Neural cell (in vitro differentiated cells): Measurements from ENCODE around the gene LPIN3. TPM values are rescaled to one million over a fixed set of nuclear protein-coding genes. Genes with fewer than 3 reads are reported as not detected.

ENCODE experiments used
- H2AFZ ChIP-seq: fragments of 200-600, 300-800 bp; sonication (generic), shearing (Covaris generic); 2 replicates; pipeline ENCODE4 v1.6.0; 2014; ENCODE audit warnings: low read depth, mild to moderate bottlenecking, antibody characterized with exemption, low read length, moderate library complexity
- H3F3A ChIP-seq: fragments of 200-600 bp; shearing (Covaris generic); 2 replicates; pipeline ENCODE4 v1.6.1; 2016; ENCODE audit warnings: mild to moderate bottlenecking, moderate library complexity, mixed read lengths, antibody characterized with exemption, low read length; ENCODE audit not compliant: insufficient read depth, poor library complexity, severe bottlenecking
- H3K27ac ChIP-seq: fragments of 200-600, 300-800 bp; sonication (generic), shearing (Covaris generic); 2 replicates; pipeline ENCODE4 v1.5.1; 2014; ENCODE audit warnings: mild to moderate bottlenecking, low read length, moderate library complexity
- H3K27me3 ChIP-seq: fragments of 300-800, 200-600 bp; sonication (generic), shearing (Covaris generic); 2 replicates; pipeline ENCODE4 v1.6.0; 2014; ENCODE audit warnings: mild to moderate bottlenecking, low read depth, low read length, moderate library complexity; ENCODE audit not compliant: insufficient read depth
- H3K36me3 ChIP-seq: fragments of 300-800, 200-600 bp; sonication (generic), shearing (Covaris generic); 2 replicates; pipeline ENCODE4 v1.5.1; 2014; ENCODE audit warnings: mild to moderate bottlenecking, antibody characterized with exemption, low read length, moderate library complexity; ENCODE audit not compliant: insufficient read depth
- H3K4me2 ChIP-seq: fragments of 300-800, 200-600 bp; sonication (generic), shearing (Covaris generic); 2 replicates; pipeline ENCODE4 v1.6.0; 2014; ENCODE audit warnings: mild to moderate bottlenecking, low read length
- H3K4me3 ChIP-seq: fragments of 300-800, 200-600 bp; sonication (generic), shearing (Covaris generic); 2 replicates; pipeline ENCODE4 v1.5.1; 2014; ENCODE audit warnings: mild to moderate bottlenecking, low read length, moderate library complexity
- H3K79me2 ChIP-seq: fragments of 200-600 bp; shearing (Covaris generic); replicated peaks from 2 replicates; pipeline ENCODE4 v1.6.0; 2014; ENCODE audit warnings: mild to moderate bottlenecking, low read length, moderate library complexity; ENCODE audit not compliant: insufficient read depth
- H3K9ac ChIP-seq: fragments of 300-800, 200-600 bp; sonication (generic), shearing (Covaris generic); 2 replicates; pipeline ENCODE4 v1.6.1; 2016; ENCODE audit warnings: mild to moderate bottlenecking, low read length, mixed read lengths
- H3K9me2 ChIP-seq: fragments of 200-600 bp; shearing (Covaris generic); 2 replicates; pipeline ENCODE4 v1.6.1; 2016; ENCODE audit warnings: mild to moderate bottlenecking, low read length, mixed read lengths; ENCODE audit not compliant: insufficient read depth
- H3K9me3 ChIP-seq: fragments of 200-600, 300-800 bp; sonication (generic), shearing (Covaris generic); 2 replicates; pipeline ENCODE4 v1.6.1; 2016; ENCODE audit warnings: mild to moderate bottlenecking, mixed run types, low read length, moderate library complexity, mixed read lengths
- H4K20me1 ChIP-seq: fragments of 200-600 bp; shearing (Covaris generic); 2 replicates; pipeline ENCODE4 v1.6.1; 2016; ENCODE audit warnings: mild to moderate bottlenecking, mixed run types; ENCODE audit not compliant: insufficient read depth
- EP300 ChIP-seq: fragments of 450-650 bp; conservative IDR thresholded peaks from 2 replicates; pipeline ENCODE4 v1.6.1; 2014; ENCODE audit warnings: antibody characterized with exemption, mild to moderate bottlenecking, moderate library complexity; ENCODE audit not compliant: poor library complexity, severe bottlenecking
- EZH2 ChIP-seq: fragments of 200-600, 300-800 bp; shearing (Covaris generic), sonication (generic); IDR thresholded peaks from 2 replicates; pipeline ENCODE4 v1.6.1; 2014; ENCODE audit warnings: antibody characterized with exemption, low read length, borderline replicate concordance, mild to moderate bottlenecking; ENCODE audit not compliant: insufficient read depth, poor library complexity, severe bottlenecking
- MXI1 ChIP-seq: fragments of 450-650 bp; conservative IDR thresholded peaks from 2 replicates; pipeline ENCODE4 v1.6.1; 2014; ENCODE audit warnings: antibody characterized with exemption, mild to moderate bottlenecking; ENCODE audit not compliant: poor library complexity, severe bottlenecking
- POLR2AphosphoS5 ChIP-seq: IDR thresholded peaks from 2 replicates; pipeline ENCODE4 v1.6.1; 2012
- REST ChIP-seq: IDR thresholded peaks from 2 replicates; pipeline ENCODE4 v1.6.1; 2012; ENCODE audit warnings: borderline replicate concordance
- TAF1 ChIP-seq: IDR thresholded peaks from 2 replicates; pipeline ENCODE4 v1.6.1; 2012; ENCODE audit warnings: low read depth
- polyA plus RNA-seq: library from polyadenylated mRNA; depleted of rRNA; stranded (reverse); fragments of >200 nt; gene quantifications from 2 replicates; pipeline ENCODE4 v1.2.3, GENCODE V29; 2014
- TF ChIP-seq, protein P1 (sequence below): fragments of 450-650 bp; IDR thresholded peaks from 2 replicates; pipeline ENCODE4 v1.5.1; 2014; ENCODE audit warnings: antibody characterized with exemption, mild to moderate bottlenecking, moderate library complexity; ENCODE audit not compliant: poor library complexity, severe bottlenecking

The LPIN3 gene
- polyA plus RNA-seq, 1 donor from 2014 or later, result not detected

DNA sequence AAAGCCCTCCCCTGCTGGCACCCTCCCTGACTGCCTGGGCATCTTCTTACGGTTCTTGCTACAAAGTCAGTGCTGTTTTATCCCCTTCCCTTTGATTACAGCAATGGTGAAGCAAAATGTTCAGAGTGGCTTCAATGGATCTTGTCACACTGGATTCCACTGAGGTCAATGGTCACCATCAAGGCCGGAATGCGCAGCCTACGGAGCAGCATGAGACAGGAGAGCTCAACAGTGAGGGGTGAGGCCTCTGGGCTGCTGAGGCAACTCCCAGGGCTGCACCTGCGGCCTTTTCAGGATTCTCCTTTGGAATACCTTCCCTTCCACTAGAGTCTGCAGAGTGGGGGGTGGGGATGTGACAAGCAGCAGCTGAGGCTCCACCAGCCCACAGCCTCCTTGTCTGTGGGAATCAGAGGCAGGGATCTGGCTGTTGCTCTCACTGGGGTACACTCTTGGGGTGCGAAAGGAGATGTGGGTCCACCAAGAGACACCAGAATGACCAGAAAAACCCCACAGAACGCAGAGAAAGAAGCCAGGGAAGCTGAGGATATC lies 66.3 kb downstream of the LPIN3 start:
- TF ChIP-seq TAF1 (no peak), MXI1 (no peak), EZH2 (no peak), POLR2AphosphoS5 (no peak)
- TF ChIP-seq, protein P1, sequence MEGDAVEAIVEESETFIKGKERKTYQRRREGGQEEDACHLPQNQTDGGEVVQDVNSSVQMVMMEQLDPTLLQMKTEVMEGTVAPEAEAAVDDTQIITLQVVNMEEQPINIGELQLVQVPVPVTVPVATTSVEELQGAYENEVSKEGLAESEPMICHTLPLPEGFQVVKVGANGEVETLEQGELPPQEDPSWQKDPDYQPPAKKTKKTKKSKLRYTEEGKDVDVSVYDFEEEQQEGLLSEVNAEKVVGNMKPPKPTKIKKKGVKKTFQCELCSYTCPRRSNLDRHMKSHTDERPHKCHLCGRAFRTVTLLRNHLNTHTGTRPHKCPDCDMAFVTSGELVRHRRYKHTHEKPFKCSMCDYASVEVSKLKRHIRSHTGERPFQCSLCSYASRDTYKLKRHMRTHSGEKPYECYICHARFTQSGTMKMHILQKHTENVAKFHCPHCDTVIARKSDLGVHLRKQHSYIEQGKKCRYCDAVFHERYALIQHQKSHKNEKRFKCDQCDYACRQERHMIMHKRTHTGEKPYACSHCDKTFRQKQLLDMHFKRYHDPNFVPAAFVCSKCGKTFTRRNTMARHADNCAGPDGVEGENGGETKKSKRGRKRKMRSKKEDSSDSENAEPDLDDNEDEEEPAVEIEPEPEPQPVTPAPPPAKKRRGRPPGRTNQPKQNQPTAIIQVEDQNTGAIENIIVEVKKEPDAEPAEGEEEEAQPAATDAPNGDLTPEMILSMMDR, result no peak
- Histone ChIP-seq H3K79me2 (no peaks in the 10 kb centered on the region), H3F3A (no peaks in the 10 kb centered on the region), H3K27ac (no peak overlapping the region), H3K4me2 (no peak overlapping the region), H2AFZ (no peak overlapping the region), H3K9ac (no peak overlapping the region), H4K20me1 (no peaks in the 10 kb centered on the region), H3K27me3 (no peaks in the 10 kb centered on the region), H3K4me3 (no peak overlapping the region), H3K9me2 (no peaks in the 10 kb centered on the region), H3K36me3 (peaks cover 5% of the 10 kb centered on the region), H3K9me3 (no peaks in the 10 kb centered on the region)

GRCh38 chr20:41407607-41408006 lies 67.0 kb downstream of the LPIN3 start:
- no peak overlapping the region for H3K27ac ChIP-seq
- H4K20me1 ChIP-seq, result no peaks in the 10 kb centered on the region
- H3K9ac ChIP-seq, result no peak overlapping the region
- no peaks in the 10 kb centered on the region for H3K9me2 ChIP-seq
- H2AFZ ChIP-seq, result no peak overlapping the region
- H3K4me3 ChIP-seq, result no peak overlapping the region
- no peaks in the 10 kb centered on the region for H3K9me3 ChIP-seq
- no peaks in the 10 kb centered on the region for H3F3A ChIP-seq
- no peak for TF ChIP-seq POLR2AphosphoS5
- no peak for TF ChIP-seq REST
- TF ChIP-seq EZH2, result no peak
- TF ChIP-seq EP300, result no peak
- no peak for TF ChIP-seq MXI1
- TF ChIP-seq, protein P1, result no peak
- H3K4me2 ChIP-seq, result no peak overlapping the region
- no peaks in the 10 kb centered on the region for H3K27me3 ChIP-seq
- H3K79me2 ChIP-seq, result no peaks in the 10 kb centered on the region
- peaks cover 5% of the 10 kb centered on the region for H3K36me3 ChIP-seq
